ENCODE data around the gene SLC4A1AP.
A peak's percentile ranks its signal among the peaks of the same experiment; 100 is the strongest.
"Not testable (repeated sequence)": the region's sequence is repeated elsewhere in the genome, so short reads cannot be mapped to it uniquely, and the experiment has no call there.

The SLC4A1AP gene

GRCh38 chr2:27651056-27651455, 12.6 kb upstream of the SLC4A1AP start:
- DNase-seq (ENCODE audit: low read depth in 2 of 2): no peak

- DNase-seq (ENCODE audit: low read depth in 2 of 2): no peak
These were observed 11.3 kb upstream of the SLC4A1AP start for GRCh38 chr2:27652341-27652740.

GRCh38 chr2:27652790-27653189, 10.9 kb upstream of the SLC4A1AP start:
- DNase-seq (ENCODE audit: low read depth in 2 of 2): no peak

- no peak for DNase-seq (ENCODE audit: low read depth in 2 of 2)
These were observed 10.3 kb upstream of the SLC4A1AP start for GRCh38 chr2:27653397-27653796.

GRCh38 chr2:27655155-27655951, 8.3 kb upstream of the SLC4A1AP start:
- DNase-seq (ENCODE audit: low read depth in 2 of 2): no peak

GRCh38 chr2:27661371-27661770, 2.3 kb upstream of the SLC4A1AP start:
- DNase-seq (ENCODE audit: low read depth in 2 of 2): no peak

- no peak for DNase-seq (ENCODE audit: low read depth in 2 of 2)
These were observed 475 bp downstream of the SLC4A1AP start for GRCh38 chr2:27664154-27664574.

- no peak for DNase-seq (ENCODE audit: low read depth in 2 of 2)
These were observed 1.1 kb downstream of the SLC4A1AP start for GRCh38 chr2:27664622-27665363.

- no peak for DNase-seq (ENCODE audit: low read depth in 2 of 2)
These were observed 3.8 kb downstream of the SLC4A1AP start for GRCh38 chr2:27667446-27667845.

- no peak for DNase-seq (ENCODE audit: low read depth in 2 of 2)
These were observed 7.5 kb downstream of the SLC4A1AP start for GRCh38 chr2:27671235-27671634.

- DNase-seq (ENCODE audit: low read depth in 2 of 2): no peak
These were observed 9.2 kb downstream of the SLC4A1AP start for GRCh38 chr2:27672723-27673486.

GRCh38 chr2:27680571-27680970, 16.9 kb downstream of the SLC4A1AP start:
- DNase-seq (ENCODE audit: low read depth in 2 of 2): no peak

- no peak for DNase-seq (ENCODE audit: low read depth in 2 of 2)
These were observed 18.2 kb downstream of the SLC4A1AP start for GRCh38 chr2:27681841-27682240.

- peak; percentile 73 to 74 for DNase-seq (ENCODE audit: low read depth in 2 of 2)
These were observed 18.7 kb downstream of the SLC4A1AP start for GRCh38 chr2:27682334-27682771.

GRCh38 chr2:27683390-27684071, 19.8 kb downstream of the SLC4A1AP start:
- DNase-seq (ENCODE audit: low read depth in 2 of 2): peak; percentile 62 to 70

- DNase-seq (ENCODE audit: low read depth in 2 of 2): not testable (repeated sequence)
These were observed 21.3 kb downstream of the SLC4A1AP start for GRCh38 chr2:27685006-27685405.

GRCh38 chr2:27685577-27685976, 21.9 kb downstream of the SLC4A1AP start:
- no peak for DNase-seq (ENCODE audit: low read depth in 2 of 2)

- DNase-seq (ENCODE audit: low read depth in 2 of 2): no peak
These were observed 23.5 kb downstream of the SLC4A1AP start for GRCh38 chr2:27687232-27687631.

GRCh38 chr2:27689424-27689823, 25.7 kb downstream of the SLC4A1AP start:
- DNase-seq (ENCODE audit: low read depth in 2 of 2): no peak

GRCh38 chr2:27690052-27690451, 26.4 kb downstream of the SLC4A1AP start:
- DNase-seq (ENCODE audit: low read depth in 2 of 2): no peak

GRCh38 chr2:27697660-27698059, 34.0 kb downstream of the SLC4A1AP start:
- no peak for DNase-seq (ENCODE audit: low read depth in 2 of 2)

GRCh38 chr2:27701676-27702075, 38.0 kb downstream of the SLC4A1AP start:
- DNase-seq (ENCODE audit: low read depth in 2 of 2): no peak

Data from fibroblast of skin of left biceps (primary cell).